GM21381 (cell line): ENCODE data around the gene ZNF280B.

Experiments used
- ATAC-seq: cut with Tn5 transposase; IDR thresholded peaks from one replicate; pipeline ENCODE4 v1.9.1; 2021; ENCODE audit warnings: mild to moderate bottlenecking, moderate library complexity; ENCODE audit not compliant: unreplicated experiment

The ZNF280B gene, protein sequence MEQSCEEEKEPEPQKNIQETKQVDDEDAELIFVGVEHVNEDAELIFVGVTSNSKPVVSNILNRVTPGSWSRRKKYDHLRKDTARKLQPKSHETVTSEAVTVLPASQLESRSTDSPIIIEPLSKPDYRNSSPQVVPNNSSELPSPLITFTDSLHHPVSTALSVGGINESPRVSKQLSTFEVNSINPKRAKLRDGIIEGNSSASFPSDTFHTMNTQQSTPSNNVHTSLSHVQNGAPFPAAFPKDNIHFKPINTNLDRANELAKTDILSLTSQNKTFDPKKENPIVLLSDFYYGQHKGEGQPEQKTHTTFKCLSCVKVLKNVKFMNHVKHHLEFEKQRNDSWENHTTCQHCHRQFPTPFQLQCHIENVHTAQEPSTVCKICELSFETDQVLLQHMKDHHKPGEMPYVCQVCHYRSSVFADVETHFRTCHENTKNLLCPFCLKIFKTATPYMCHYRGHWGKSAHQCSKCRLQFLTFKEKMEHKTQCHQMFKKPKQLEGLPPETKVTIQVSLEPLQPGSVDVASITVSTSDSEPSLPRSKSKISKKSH

DNA sequence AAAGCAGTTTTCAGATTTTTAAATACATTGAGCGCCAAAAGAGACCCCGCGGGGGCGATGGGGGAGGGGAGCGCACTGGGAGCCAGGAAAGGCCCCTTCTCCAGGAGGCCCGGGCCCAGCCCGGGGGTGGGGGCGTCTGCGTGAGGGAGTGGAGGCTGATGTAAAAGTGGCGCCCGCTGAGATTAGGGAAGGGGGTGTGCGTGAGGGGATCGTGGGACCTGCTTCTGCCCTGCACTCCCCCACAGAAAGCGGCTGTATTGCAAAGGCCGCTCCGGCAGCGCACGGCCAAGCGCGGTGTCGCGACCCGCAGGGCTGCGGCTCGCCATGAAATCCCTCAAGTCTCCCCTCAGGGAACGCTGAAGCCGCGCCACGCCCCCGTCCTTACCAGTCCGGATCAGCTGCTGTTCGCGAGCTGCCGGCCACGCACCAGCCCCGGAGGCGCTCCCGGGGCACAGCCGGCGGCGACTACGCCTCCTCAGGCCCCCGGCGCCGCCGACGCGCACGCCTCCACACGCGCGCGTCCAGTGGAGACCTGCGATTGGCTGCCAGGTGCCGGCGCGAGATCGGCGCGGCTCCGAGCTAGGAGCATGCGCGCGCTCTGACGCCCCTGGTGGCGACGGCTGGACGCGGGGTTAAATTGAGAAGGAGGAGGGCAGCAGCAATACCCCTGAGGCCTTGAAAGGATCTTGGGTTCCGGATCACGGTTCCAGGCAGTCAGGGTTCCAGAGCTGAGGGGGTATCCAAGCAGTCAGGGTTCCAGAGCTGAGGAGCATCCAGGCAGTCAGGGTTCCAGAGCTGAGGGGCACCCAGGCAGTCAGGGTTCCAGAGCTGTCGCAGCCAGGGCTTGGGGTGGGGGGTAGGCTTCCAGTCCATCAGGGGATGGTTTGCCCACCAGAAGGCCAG is at the start of gene ZNF280B:
Gene ZNF280B (minus strand): TSS at position 469 of the 903 bp plus-strand sequence. CDS start 19,344 bp downstream, outside the sequence.
- peak; percentile 94 for ATAC-seq

DNA sequence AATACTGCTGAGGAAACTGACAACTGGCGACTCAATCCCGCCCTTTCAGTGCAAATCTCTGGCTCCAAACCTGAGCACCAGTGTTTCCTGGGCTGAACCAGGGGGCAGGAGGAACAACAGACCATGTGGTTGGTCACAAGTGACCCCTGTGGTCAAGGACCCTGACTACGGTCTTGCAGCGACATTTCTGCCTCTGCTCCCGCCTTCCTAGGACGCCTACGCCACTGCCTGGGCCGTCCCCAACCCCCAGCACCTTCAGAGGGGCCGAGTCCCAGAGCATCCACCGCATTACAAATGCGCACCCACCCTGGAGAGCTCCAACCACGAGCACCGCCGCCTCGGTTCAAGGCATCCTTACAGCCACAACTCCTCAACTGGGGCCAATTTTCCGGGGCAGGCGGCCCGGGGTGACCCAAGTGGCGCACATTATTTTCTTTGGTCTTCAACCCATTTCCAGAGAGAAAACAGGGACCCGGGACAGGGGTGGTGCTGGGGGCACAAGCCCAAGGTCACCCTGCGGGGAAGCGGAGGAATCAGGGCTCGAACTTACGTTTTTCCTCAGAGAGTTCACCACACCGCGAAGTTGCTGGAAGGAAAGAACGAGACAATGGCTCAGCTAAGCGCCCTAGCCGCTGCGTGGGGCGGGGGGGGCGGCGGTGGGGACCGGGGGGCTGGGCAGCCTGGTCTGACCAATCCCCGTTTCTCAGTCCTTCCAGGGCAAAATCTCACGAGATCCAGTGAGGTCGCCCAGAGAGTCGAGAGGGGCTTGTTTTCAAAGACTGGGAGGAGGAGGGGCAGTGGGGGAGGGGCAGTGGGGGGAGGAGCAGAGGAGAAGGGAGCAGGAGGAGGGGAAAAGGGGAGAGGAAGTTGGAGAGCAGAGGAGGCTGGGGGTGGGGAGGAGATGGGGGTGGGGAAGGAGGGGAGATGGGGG is 48.7 kb upstream of the ZNF280B start:
- no peak for ATAC-seq

DNA sequence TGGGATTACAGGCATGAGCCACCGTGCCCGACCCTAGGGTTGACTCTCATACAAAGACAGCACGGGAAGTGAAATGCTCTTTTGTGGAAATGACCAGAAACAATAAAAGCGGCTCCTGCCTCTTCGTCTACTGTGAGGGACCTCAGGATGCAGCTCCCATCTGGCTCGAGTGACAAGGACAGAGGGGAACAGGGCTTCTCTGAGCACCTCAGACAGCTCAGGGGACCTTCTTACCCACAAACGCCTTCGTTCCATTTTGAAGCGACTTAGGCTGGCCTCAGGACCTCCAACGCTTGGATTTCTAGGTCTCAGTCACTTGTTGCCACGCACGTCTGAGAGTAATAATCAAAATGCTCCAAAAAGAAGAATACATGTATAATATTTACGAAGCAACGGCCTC is 48.0 kb upstream of the ZNF280B start:
- no peak for ATAC-seq

DNA sequence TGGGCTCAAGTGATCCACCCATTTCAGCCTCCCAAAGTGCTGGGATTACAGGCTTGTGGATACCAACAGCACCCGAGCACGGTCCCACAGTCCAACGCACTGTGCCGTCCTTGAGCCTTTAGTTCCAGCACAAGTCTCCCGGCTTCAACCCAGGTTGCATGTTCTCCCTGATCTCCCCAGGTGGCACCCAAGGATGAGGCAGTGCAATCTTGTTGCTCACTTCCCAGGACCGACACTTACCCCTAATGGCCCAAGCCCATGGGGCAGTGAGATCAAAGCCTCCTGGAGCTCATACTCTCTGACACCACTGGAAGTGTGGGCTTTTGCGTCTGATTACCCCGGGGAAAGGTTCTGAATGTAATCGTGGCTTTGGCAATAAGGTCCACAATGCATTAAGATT is 47.1 kb upstream of the ZNF280B start:
- no peak for ATAC-seq

DNA sequence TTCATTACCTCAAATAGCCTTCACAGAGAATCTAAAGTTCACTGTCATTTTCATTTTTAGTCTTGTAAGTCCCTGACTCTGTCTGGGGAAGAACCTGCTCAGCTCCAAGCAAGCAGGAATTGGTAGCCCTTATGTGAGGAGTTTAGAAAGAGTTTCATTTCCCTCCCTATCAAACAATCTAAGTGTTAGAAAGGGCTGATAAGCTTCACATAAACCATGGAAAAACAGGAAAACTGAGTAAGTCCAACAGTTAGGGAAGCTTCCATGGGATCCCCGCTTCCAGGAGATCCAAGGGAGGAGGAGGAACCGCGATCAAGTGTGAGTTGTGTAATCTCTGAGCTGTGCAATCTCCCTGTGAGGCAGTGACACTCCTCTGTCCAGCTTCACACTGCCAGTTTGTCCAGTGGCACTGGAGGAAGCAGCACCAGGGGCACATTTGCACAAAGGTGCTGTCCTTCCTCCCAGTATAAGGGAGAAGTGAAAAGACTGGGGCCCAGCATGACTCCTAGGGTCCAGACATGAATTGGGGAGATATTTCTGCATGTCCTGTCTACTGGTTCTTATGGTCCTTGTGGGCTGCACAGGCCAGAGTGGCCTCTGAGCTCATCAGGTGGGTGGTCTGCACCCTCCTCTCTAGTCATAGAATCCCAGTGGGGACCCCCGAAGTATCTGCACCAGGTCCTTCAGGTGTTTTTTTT is 46.2 kb upstream of the ZNF280B start:
- no peak for ATAC-seq

DNA sequence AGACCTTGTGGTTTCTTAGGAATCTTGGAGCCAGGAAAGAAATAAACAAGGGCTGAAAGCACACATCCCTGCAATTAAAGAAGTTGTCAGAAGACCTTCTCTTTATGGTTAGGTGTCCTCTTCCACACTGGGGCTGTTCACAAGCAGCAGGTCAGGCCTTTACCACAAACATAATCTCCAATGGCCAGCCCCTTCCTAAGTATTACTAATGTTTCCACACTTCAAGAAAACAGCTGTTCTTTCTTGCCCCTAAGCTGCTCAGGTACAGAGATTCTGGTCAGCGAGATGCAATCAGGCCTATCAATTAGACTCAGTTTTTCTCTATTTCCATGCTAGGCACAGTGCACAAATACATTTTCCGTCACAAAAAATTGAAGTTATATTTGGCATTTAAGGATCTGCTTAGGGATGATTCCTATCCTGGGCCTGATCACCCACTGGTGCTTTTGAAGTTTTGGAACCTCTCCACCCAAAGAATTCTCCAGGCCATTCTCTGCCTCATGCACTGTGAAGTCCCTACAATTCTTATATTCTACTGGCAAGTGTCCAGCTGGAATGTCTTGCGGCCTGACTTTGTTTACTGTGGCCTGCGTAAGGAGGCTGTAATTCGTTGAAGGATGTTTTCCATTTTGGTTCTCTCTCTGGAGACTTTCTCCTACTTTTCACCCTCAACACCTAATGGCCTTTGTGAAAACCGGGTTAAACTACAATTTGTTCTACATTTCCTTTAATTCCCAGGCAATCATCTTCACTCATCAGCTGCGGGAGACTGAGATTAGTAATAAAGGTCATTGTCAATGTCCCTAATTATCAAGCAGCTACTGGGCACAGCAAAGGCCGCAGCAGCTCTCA is 45.4 kb upstream of the ZNF280B start:
- ATAC-seq: no peak

DNA sequence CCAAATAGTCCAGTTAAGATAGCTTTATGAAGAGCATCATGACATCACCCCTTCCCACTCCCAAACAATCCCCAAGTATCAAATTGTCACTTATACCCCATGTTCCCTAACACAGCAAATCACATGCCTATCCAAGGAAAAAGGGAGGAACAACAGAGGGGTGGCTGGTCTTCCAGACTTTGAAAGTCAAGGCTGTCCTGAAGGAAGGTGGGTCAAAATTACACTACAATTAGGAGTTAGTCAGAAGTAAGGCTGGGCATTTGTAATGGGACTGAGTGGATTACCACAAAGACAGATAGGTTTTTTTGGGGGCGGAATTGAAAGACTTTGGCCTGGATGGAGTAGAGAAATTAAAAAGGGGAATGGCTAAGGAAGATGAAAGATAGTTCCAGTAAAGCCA is 44.6 kb upstream of the ZNF280B start:
- no peak for ATAC-seq

DNA sequence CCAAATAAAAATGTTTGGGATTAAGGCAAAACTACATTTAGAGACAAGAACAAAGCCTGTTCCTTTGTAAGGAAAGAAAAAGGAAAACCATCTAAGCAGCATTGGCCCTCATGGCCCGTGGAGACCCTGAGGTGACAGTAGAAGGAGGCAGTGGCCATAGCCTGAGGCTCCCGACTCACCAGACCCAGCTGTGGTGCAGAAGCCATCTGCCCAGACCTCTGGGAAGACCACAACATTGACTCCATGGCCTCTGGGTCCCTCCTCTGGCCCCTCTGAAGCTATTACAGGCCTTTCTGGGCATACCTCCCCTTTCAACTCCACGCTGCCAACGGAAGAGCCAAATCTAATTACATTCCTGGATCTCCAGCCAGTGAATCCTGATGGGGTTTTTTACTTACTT is 44.1 kb upstream of the ZNF280B start:
- ATAC-seq: no peak

DNA sequence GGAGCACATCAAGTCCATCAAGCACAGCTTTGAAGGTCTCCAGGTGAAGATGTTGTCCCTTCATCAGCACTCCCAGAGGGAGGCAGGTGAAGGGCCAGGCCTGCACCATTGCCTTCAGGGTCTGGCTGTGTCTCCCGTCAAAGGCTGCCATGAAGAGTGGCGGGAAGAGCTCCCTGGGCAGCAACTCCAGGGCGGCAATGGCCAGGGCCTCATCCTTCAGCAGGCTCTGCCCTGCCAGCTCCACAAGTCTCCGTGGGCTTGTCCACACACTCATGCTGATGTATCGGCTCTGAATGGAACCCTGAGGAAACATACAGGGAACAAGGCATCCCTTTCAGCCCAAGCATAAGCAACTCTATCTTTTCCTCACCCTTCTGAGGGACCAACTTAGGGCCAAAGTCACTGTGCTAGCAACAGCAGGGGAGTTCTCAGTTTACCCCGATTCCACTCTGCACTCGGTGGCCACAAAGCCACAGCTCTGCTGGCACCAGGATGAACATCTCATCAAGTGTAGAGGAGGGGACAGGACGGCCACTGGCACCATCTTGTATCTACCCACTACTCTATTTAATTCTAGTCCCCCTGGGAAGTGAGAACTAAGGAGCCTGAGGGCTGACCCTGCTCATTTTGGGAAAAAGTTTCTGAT is 42.4 kb upstream of the ZNF280B start:
- no peak for ATAC-seq

DNA sequence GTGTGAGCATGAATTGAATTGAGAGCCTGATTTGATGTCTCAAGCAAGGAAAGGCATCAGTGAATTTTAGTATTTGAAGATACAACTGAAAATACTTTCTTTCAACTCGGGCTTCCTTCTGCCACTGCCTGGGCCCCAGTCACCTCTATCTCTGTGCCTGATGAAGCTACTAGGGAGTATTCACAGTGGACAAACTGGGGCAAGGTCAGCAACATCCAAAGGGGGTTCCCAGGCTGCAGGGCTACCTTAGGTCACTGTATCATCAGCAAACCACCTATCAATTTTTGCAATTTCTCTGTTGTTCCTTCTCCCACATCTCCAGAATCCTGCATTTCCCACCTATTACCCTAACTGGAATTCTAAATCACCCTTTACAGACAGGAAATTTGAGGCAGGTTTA is 40.4 kb upstream of the ZNF280B start:
- ATAC-seq: no peak

DNA sequence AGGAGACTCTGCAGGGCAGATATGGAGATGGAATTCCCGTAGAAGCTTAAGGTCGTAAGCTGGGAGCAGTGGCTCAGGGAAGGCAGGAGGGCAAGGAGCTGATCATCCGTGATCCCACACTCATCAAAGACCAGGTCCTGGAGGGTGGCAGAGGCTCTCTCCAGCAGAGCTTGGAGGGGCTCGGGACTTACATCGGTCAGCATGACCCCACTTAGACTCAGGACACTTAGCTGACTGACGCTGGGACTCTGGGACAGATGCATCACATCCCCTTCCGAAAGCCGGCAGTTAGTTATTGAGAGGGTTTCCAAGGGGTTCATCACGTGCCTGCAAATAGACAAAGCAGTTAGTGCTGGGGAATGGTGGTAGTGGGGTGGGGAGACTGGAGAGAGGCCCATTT is 39.8 kb upstream of the ZNF280B start:
- ATAC-seq: no peak

DNA sequence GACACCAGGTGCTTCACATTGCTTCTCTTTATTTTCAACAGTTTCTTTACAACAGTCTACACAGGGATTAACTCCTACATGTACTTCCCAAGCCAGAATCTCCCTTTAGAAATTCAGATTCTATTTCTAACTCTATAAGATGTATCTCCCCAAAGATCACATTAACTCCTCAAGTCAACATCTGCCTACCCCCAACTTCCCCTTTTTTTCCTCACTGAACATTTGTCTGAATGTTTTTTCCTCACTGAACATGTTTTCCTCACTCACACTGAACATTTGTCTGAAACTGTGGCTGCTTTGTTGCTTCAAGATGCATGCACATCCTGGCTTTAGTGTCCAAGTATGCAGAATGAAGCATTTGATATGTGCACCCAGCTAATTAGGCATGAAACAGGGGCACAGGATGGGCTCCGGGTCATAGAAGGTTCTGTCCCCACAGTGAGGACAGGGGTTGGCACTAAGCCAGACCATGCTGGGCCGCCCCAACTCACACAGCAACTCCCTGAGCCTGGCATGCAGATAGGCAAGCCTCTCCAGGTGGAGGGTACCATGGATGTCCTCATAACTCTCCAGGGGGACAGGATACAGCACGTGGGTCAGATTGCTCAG is 39.3 kb upstream of the ZNF280B start:
- no peak for ATAC-seq

DNA sequence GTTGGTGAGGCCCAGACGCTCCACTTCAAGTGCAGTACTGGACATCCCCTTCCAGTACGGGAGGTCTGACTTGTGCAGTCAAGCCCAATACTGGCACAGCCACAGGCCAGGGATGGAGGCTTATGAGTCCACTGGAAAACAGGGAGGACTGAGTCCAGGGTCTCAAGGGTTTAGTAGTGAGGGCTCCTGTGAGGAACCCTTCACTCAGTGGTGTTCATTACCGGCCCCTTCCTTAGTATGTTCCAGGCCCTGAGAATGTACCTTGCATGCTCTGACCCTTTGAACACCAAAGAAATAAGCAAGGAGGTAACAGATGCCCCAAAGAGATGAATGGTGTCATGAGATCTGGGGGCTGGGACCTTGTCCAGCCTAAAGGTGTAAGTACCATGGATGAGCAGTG is 38.7 kb upstream of the ZNF280B start:
- no peak for ATAC-seq

DNA sequence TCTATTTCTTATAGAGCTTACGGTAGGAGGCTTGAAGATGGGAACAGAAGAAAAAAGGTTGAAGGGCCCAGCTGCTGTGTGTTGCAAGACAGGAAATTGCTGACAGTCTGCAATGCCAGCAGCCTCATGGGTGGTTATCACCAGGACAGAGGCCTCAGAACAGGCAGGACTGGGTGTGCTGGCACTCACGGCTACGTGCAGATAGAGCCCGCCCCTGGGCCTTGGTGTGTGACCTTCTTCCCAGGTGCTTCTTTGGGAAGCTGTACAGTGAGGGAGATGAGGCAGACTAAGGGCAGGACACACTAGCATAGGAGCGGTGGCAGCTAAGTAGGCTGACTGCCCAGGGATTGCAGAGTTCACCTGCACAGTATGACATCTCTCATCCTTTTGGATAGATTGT is 37.9 kb upstream of the ZNF280B start:
- no peak for ATAC-seq

DNA sequence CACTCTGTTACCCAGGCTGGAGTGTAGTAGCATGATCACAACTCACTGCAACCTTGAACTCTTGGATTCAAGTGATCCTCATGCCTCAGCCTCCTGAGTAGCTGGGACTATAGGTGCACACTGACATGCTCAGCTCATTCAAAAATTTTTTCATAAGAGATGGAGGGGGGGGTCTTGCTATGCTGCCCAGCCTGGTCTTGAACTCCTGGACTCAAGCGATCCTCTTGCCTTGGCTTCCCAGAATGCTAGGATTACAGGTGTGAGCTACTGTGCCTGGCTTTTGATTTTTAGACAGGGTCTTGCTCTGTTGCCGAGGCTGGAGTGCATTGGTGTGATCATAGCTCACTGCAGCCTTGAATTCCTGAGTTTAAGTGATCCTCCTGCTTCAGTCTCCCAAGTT is 36.5 kb upstream of the ZNF280B start:
- no peak for ATAC-seq

DNA sequence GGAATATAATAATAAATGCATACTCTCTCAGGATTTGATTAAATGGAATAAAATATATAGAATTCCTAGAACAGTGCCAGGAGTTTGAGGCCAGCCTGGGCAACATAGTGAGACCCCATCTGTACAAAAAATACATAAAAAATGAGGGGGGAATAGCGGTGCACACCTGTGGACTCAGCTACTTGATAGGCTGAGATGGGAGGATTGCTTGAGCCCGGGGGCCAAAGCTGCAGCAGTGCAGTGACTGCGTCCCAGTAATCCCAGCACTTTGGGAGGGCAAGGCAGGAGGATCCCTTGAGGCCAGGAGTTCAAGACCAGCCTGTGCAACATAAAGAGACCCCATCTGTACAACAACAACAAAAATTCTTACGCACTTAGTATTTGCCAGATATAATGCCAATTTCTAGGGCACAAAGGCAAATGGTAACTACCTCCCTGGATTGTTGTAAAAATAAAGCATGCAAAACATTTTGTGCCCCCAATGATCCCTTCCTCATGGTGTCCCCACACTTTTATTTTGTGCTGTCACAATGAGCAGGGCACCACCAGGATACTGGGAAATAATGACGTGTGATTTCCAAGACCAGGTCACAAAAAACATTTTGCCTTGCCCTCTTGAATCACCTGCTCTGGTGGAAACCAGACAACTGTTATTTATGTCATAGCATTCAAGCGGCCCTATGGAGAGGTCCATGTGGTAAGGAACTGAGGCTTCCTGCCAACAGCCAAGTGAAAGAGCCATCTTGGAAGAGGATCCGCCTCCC is 29.9 kb upstream of the ZNF280B start:
- no peak for ATAC-seq

DNA sequence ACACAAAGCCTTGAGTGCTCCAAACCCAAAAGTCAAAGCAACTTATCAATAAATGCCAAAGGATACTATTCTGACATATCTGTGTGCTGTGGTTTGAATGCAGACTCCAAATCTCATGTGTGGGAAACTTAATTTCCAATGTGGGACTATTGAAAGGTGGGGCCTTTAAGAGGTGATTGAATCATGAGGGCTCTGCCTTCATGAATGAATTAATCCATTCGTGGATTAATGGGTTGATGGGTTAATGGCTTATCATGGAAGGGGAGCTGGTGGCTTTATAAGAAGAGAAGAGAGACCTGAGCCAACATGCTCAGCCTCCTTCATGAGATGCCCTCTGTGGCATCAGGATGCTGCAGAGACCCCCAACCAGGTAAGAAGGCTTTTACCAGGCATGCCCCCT is 28.4 kb upstream of the ZNF280B start:
- ATAC-seq: no peak
